Measurements from ENCODE around the gene SAMMSON.

Gene SAMMSON

GRCh38 chr3:70095260-70095659 lies 95.7 kb downstream of the SAMMSON start:
- no peak for DNase-seq

GRCh38 chr3:70096376-70097066 lies 97.0 kb downstream of the SAMMSON start:
- no peak for DNase-seq

GRCh38 chr3:70097084-70097483 lies 97.6 kb downstream of the SAMMSON start:
- DNase-seq: no peak

- DNase-seq: no peak
Measured at GRCh38 chr3:70108072-70108471, 108.5 kb downstream of the SAMMSON start.

GRCh38 chr3:70108546-70108945 lies 109.0 kb downstream of the SAMMSON start:
- DNase-seq: no peak

GRCh38 chr3:70110066-70110465 lies 110.5 kb downstream of the SAMMSON start:
- no peak for DNase-seq

- DNase-seq: no peak
Measured at GRCh38 chr3:70111411-70111810, 111.9 kb downstream of the SAMMSON start.

- DNase-seq: no peak
Measured at GRCh38 chr3:70112751-70113150, 113.2 kb downstream of the SAMMSON start.

GRCh38 chr3:70114431-70114830 lies 114.9 kb downstream of the SAMMSON start:
- DNase-seq: no peak

- DNase-seq: no peak
Measured at GRCh38 chr3:70119879-70120278, 120.3 kb downstream of the SAMMSON start.

Data from NCI-H1694 treated with DMSO at 0.1 percent for 48 hours (cell line).